Cardiac muscle cell (in vitro differentiated cells and primary cell): Measurements from ENCODE around the gene HIVEP3. TPM values are rescaled to one million over a fixed set of nuclear protein-coding genes. Genes with fewer than 3 reads are reported as not detected.

Experiments
- DNase-seq, 2 donors: peaks; one replicate each; pipeline versions ENCODE4 v3.0.0 to v3.0.0-alpha.2; 2010 to 2017; ENCODE audit warnings: low read depth in 1 of 2, low spot score in 1 of 2
- H3K27ac ChIP-seq: fragments of 200-600 bp; sonication (generic); 2 replicates; pipeline ENCODE4 v1.5.1; 2016
- H3K27me3 ChIP-seq: fragments of 200-600 bp; sonication (generic); 2 replicates; pipeline ENCODE4 v1.6.0; 2016; ENCODE audit warnings: control low read depth
- H3K36me3 ChIP-seq: fragments of 200-600 bp; sonication (generic); 2 replicates; pipeline ENCODE4 v1.5.1; 2016; ENCODE audit warnings: control low read depth
- H3K4me1 ChIP-seq: fragments of 200-600 bp; sonication (generic); 2 replicates; pipeline ENCODE4 v1.8.1; 2017; ENCODE audit warnings: low read depth, mild to moderate bottlenecking, mixed run types
- H3K4me3 ChIP-seq: fragments of 200-600 bp; sonication (generic); 2 replicates; pipeline ENCODE4 v1.5.1; 2016; ENCODE audit warnings: mild to moderate bottlenecking
- H3K9me3 ChIP-seq: fragments of 200-600 bp; sonication (generic); 2 replicates; pipeline ENCODE4 v1.5.1; 2017; ENCODE audit warnings: low read depth, mild to moderate bottlenecking, control low read depth
- CTCF ChIP-seq: IDR thresholded peaks from 2 replicates; pipeline ENCODE4 v1.5.1; 2012; ENCODE audit warnings: low read depth, mild to moderate bottlenecking, low read length
- polyA plus RNA-seq: library from polyadenylated mRNA; unstranded; fragments of >200 nt; fragmentation: Nextera tagmentation; extraction: Ambion mirVana; gene quantifications from 2 replicates; pipeline ENCODE4 v1.2.1, GENCODE V29; 2016
- total RNA-seq: library from RNA; depleted of rRNA; stranded (reverse); fragments of >200 nt; gene quantifications from 2 replicates; pipeline ENCODE4 v1.2.3, GENCODE V29; 2016

HIVEP3 gene
- total and polyA plus RNA-seq, 2 experiments from 2014 or later, result 0.42 to 0.62 TPM

- no peak for DNase-seq
- Histone ChIP-seq H3K9me3 (no peaks in the 10 kb centered on the region), H3K4me3 (no peak overlapping the region), H3K4me1 (peaks cover 3% of the 10 kb centered on the region), H3K27ac (no peak overlapping the region), H3K27me3 (no peaks in the 10 kb centered on the region), H3K36me3 (no peaks in the 10 kb centered on the region)
- TF ChIP-seq CTCF, result no peak
Observed at GRCh38 chr1:41819069-41819468, 99.7 kb downstream of the HIVEP3 start.

- no peak for TF ChIP-seq CTCF
- H3K9me3 ChIP-seq, result no peaks in the 10 kb centered on the region
- H3K4me3 ChIP-seq, result no peak overlapping the region
- H3K36me3 ChIP-seq, result no peaks in the 10 kb centered on the region
- H3K4me1 ChIP-seq, result no peaks in the 10 kb centered on the region
- DNase-seq, result no peak
- no peaks in the 10 kb centered on the region for H3K27me3 ChIP-seq
- H3K27ac ChIP-seq, result no peak overlapping the region
Observed at GRCh38 chr1:41816061-41816460, 102.7 kb downstream of the HIVEP3 start.

GRCh38 chr1:41813755-41814745 is 104.7 kb downstream of the HIVEP3 start:
- no peak overlapping the region for H3K27ac ChIP-seq
- H3K9me3 ChIP-seq, result no peaks in the 10 kb centered on the region
- no peaks in the 10 kb centered on the region for H3K36me3 ChIP-seq
- H3K27me3 ChIP-seq, result no peaks in the 10 kb centered on the region
- no peak for TF ChIP-seq CTCF
- H3K4me3 ChIP-seq, result no peak overlapping the region
- DNase-seq, result peak in 1 of 2 donors; percentile 29
- no peaks in the 10 kb centered on the region for H3K4me1 ChIP-seq

GRCh38 chr1:41813226-41813625 is 105.5 kb downstream of the HIVEP3 start:
- Histone ChIP-seq H3K9me3 (no peaks in the 10 kb centered on the region), H3K4me1 (no peaks in the 10 kb centered on the region), H3K36me3 (no peaks in the 10 kb centered on the region), H3K4me3 (no peak overlapping the region), H3K27me3 (no peaks in the 10 kb centered on the region), H3K27ac (no peak overlapping the region)
- TF ChIP-seq CTCF, result no peak
- DNase-seq, result no peak

GRCh38 chr1:41812453-41812852 is 106.3 kb downstream of the HIVEP3 start:
- H3K9me3 ChIP-seq, result no peaks in the 10 kb centered on the region
- H3K27ac ChIP-seq, result no peak overlapping the region
- TF ChIP-seq CTCF, result no peak
- H3K36me3 ChIP-seq, result no peaks in the 10 kb centered on the region
- H3K27me3 ChIP-seq, result no peaks in the 10 kb centered on the region
- H3K4me3 ChIP-seq, result no peak overlapping the region
- no peaks in the 10 kb centered on the region for H3K4me1 ChIP-seq
- peak in 1 of 2 donors; percentile 96 for DNase-seq
